ENCODE measurements around the gene KRTAP13-2. TPM values are rescaled to one million over a fixed set of nuclear protein-coding genes. Genes with fewer than 3 reads are reported as not detected.

KRTAP13-2 gene
- total and polyA plus RNA-seq, 2 donors from 2014 or later = not detected

DNA sequence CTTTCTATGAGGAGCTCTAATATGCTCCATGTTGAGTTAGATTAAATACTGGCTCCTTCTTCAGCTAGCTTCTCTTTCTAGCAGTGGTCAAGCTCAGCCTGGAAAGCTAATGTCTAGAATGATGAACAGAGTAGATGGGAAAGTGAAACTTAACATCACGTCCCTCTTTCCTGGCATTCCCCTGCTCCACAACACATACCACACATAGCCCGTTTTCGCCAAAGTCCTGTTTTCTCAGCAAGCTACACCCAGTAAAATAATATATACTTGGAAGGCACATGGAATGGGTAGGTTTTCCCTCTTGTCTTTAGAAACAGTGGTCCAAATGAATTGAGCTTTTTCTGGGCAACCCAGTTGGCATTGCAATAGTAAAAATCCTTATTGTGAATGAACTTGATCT is 38.3 kb downstream of the KRTAP13-2 start:
- TF ChIP-seq, protein P1, sequence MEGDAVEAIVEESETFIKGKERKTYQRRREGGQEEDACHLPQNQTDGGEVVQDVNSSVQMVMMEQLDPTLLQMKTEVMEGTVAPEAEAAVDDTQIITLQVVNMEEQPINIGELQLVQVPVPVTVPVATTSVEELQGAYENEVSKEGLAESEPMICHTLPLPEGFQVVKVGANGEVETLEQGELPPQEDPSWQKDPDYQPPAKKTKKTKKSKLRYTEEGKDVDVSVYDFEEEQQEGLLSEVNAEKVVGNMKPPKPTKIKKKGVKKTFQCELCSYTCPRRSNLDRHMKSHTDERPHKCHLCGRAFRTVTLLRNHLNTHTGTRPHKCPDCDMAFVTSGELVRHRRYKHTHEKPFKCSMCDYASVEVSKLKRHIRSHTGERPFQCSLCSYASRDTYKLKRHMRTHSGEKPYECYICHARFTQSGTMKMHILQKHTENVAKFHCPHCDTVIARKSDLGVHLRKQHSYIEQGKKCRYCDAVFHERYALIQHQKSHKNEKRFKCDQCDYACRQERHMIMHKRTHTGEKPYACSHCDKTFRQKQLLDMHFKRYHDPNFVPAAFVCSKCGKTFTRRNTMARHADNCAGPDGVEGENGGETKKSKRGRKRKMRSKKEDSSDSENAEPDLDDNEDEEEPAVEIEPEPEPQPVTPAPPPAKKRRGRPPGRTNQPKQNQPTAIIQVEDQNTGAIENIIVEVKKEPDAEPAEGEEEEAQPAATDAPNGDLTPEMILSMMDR (IDR thresholded peaks at IDR 0.05; ENCODE audit: borderline replicate concordance, extremely low read depth, insufficient read depth) = no peak
- FAIRE-seq (no peak), DNase-seq (no peak)
- no peaks in the 10 kb centered on the region for H3K36me3 ChIP-seq (ENCODE audit: control insufficient read depth in 2 of 3, insufficient read depth in 3 of 3, low read length in 3 of 3)
- no peaks in the 10 kb centered on the region for H3K27me3 ChIP-seq (ENCODE audit: control insufficient read depth, insufficient read depth, low read length)
- no peaks in the 10 kb centered on the region for H3K9me3 ChIP-seq (ENCODE audit: control insufficient read depth in 2 of 3, insufficient read depth in 1 of 3, low read length in 3 of 3)
- H3K4me3 ChIP-seq (ENCODE audit: low read length in 3 of 3) = no peak overlapping the region
- intact Hi-C loops (cut with DNase I) = no loop called here
- H3K9ac ChIP-seq (ENCODE audit: low read length in 3 of 3) = no peak overlapping the region
- H3K4me1 ChIP-seq (ENCODE audit: control insufficient read depth in 2 of 3, insufficient read depth in 2 of 3, low read depth in 1 of 3, low read length in 3 of 3) = no peaks in the 10 kb centered on the region
- H3K27ac ChIP-seq (ENCODE audit: low read depth in 2 of 2, low read length in 2 of 2) = no peak overlapping the region

DNA sequence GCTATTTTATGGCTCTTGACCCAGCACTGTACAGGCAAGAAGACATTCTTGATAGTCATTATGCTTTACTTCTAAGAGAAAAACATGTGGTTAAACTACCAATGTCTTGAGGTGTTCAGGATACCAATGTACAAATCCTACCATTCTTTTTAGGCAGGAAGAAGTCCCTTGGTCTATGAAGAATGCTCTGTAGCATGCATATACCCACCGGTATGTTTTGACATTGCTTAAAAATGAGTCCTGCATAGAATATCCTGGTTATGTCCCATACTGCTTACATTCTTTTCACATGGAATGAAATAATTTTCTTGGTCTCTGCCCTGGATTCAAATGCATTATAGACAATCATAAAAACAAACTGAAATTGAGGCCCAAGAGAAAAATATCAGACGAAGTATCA is 39.4 kb downstream of the KRTAP13-2 start:
- intact Hi-C loops (cut with DNase I) = no loop called here
- H3K4me3 ChIP-seq (ENCODE audit: low read length in 3 of 3) = no peak overlapping the region
- no peak overlapping the region for H3K9ac ChIP-seq (ENCODE audit: low read length in 3 of 3)
- no peak for FAIRE-seq
- no peak overlapping the region for H3K27ac ChIP-seq (ENCODE audit: low read depth in 2 of 2, low read length in 2 of 2)
- no peak for DNase-seq
- no peaks in the 10 kb centered on the region for H3K36me3 ChIP-seq (ENCODE audit: control insufficient read depth in 2 of 3, insufficient read depth in 3 of 3, low read length in 3 of 3)
- TF ChIP-seq, protein P1 (IDR thresholded peaks at IDR 0.05; ENCODE audit: borderline replicate concordance, extremely low read depth, insufficient read depth) = no peak
- H3K4me1 ChIP-seq (ENCODE audit: control insufficient read depth in 2 of 3, insufficient read depth in 2 of 3, low read depth in 1 of 3, low read length in 3 of 3) = no peaks in the 10 kb centered on the region
- no peaks in the 10 kb centered on the region for H3K9me3 ChIP-seq (ENCODE audit: control insufficient read depth in 2 of 3, insufficient read depth in 1 of 3, low read length in 3 of 3)
- H3K27me3 ChIP-seq (ENCODE audit: control insufficient read depth, insufficient read depth, low read length) = no peaks in the 10 kb centered on the region

DNA sequence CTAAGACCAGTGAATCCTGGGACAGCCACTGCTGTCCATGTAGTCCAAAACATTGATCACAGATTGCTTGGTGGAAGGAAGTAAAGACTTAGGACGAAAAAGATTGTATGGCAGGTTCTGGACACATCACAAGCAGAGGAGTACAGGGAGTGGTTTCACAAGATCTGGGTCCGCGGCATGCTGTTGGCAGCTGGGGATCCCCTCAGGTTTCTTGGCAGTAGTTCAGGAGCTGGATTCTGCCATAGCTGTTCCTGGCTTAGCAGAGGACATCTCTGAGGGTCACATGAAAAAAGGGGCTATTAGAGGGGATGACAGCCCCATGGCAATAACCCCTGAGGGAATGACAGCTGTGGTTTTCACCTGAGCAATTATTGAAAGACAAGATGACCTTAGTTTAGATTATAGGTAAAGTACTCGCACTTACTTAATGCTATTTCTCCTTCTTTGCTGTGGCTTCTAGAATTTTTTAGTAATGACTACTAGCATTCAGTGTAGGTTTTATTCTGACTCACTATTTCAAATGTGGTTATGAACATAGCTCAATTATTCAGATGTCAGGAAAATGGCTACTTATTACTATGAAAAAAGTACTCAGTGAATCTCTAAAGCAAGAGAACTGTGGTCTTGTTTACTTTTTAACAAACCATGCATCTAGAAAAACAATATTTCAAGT is 42.7 kb downstream of the KRTAP13-2 start:
- no peak overlapping the region for H3K4me3 ChIP-seq (ENCODE audit: low read length in 3 of 3)
- DNase-seq (no peak), FAIRE-seq (no peak)
- no peak overlapping the region for H3K9ac ChIP-seq (ENCODE audit: low read length in 3 of 3)
- no peaks in the 10 kb centered on the region for H3K27me3 ChIP-seq (ENCODE audit: control insufficient read depth, insufficient read depth, low read length)
- no peak overlapping the region for H3K27ac ChIP-seq (ENCODE audit: low read depth in 2 of 2, low read length in 2 of 2)
- no peaks in the 10 kb centered on the region for H3K36me3 ChIP-seq (ENCODE audit: control insufficient read depth in 2 of 3, insufficient read depth in 3 of 3, low read length in 3 of 3)
- intact Hi-C loops (cut with DNase I) = no loop called here
- peaks cover 0 to 10% (median 6%) of the 10 kb centered on the region in 3 donors for H3K9me3 ChIP-seq (ENCODE audit: control insufficient read depth in 2 of 3, insufficient read depth in 1 of 3, low read length in 3 of 3)
- TF ChIP-seq, protein P1 (IDR thresholded peaks at IDR 0.05; ENCODE audit: borderline replicate concordance, extremely low read depth, insufficient read depth) = no peak
- H3K4me1 ChIP-seq (ENCODE audit: control insufficient read depth in 2 of 3, insufficient read depth in 2 of 3, low read depth in 1 of 3, low read length in 3 of 3) = no peaks in the 10 kb centered on the region

DNA sequence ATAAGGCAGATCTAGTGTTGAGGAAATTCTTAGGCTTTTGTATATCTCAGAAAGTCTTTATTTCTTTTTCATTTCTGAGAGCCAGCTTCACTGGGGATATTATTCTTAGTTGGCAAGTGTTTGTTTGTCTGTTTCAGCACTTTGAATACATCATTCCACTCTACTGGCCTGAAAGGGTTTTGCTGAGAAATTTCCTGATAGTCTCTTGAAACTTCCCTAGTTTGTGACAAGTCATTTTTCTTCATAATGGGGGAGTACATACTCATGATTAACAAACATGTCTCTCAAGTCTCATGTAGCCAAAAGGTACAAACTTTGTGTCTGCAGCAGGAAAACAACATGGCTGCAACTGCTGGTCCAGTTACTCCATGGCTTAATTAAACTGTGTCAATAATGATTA is 45.7 kb downstream of the KRTAP13-2 start:
- FAIRE-seq = no peak

More for the DNA sequence above, 45.7 kb downstream of the KRTAP13-2 start:
- Histone ChIP-seq H3K9ac (ENCODE audit: low read length in 3 of 3) (no peak overlapping the region), H3K4me1 (ENCODE audit: control insufficient read depth in 2 of 3, insufficient read depth in 2 of 3, low read depth in 1 of 3, low read length in 3 of 3) (no peaks in the 10 kb centered on the region), H3K27me3 (ENCODE audit: control insufficient read depth, insufficient read depth, low read length) (no peaks in the 10 kb centered on the region), H3K36me3 (ENCODE audit: control insufficient read depth in 2 of 3, insufficient read depth in 3 of 3, low read length in 3 of 3) (no peaks in the 10 kb centered on the region), H3K9me3 (ENCODE audit: control insufficient read depth in 2 of 3, insufficient read depth in 1 of 3, low read length in 3 of 3) (peaks cover 0 to 10% (median 6%) of the 10 kb centered on the region in 3 donors), H3K27ac (ENCODE audit: low read depth in 2 of 2, low read length in 2 of 2) (no peak overlapping the region), H3K4me3 (ENCODE audit: low read length in 3 of 3) (no peak overlapping the region)
- TF ChIP-seq, protein P1 (IDR thresholded peaks at IDR 0.05; ENCODE audit: borderline replicate concordance, extremely low read depth, insufficient read depth) = no peak
- DNase-seq = no peak
- intact Hi-C loops (cut with DNase I) = no loop called here

All from kidney (tissue), 14 donors.